ENCODE results near the gene OR52I2.

DNA sequence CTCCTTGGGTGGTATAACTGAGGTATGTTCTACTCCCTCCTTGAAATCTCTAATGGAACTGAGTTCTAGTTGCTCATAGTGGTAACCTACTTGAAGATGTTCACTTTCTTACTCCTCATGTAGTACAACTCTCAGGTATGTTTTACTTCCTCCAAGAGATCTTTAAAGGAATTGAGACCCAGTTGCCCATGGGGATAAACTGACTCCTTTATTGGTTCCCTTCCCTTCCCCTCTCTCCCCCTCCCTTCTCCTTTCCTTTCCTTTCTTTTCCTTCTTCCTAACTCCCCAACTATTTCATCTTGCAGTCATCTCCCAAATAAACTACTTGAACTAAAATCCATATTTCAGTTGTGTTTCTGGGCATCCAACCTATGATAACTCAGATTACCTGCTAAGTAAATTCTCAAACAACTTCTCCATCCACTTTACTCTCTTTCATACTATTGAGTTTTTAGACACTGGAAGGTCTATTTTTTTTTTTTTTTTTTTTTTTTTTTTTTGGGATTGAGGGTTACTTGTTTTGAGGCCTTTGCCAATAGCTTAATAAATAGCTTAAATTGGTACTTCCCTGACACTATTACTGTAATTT, 34.4 kb downstream of the OR52I2 start:
- TF ChIP-seq CTCF (IDR thresholded peaks at IDR 0.05) (no peak), EZH2 (IDR thresholded peaks at IDR 0.05; ENCODE audit: borderline replicate concordance, insufficient read depth, low read depth, low read length, poor library complexity, severe bottlenecking) (no peak)
